Measurements from ENCODE around the gene SLC41A3. TPM values are rescaled to one million over a fixed set of nuclear protein-coding genes. Genes with fewer than 3 reads are reported as not detected.

The SLC41A3 gene
- total and polyA plus RNA-seq, 2 of the 4 experiments (the other 2 are of a cell fraction): 30.5 to 43.5 TPM

DNA sequence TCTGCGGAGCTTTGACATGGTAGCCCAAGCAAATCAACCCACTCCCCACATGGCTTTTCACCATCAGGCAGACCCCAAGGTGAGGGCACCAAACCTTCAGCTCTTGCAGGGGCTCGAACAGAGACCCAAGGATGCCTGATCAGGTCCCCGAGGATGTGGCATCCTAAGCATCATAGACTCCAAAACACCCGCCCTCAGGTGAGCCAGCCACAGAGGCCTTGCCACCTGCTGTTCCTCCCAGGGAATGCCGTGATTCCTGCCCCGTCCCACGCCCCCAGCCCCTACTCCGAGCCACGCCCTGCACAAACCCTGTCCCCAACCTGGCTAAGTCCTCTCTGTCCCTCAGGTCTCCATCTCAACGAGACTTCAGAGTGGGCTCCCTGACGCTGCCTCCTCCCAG lies 34.7 kb upstream of the SLC41A3 start:
- POLR2A ChIA-PET (ENCODE audit: unreplicated experiment): no interaction called here
- 54% methylated on average over 10 of the region's 11 CpGs; no CpG with 5 or more reads in 1 of the 2 experiments for WGBS, 2 experiments (ENCODE audit: extremely low coverage in 2 of 2, insufficient read length in 1 of 2)
- in situ Hi-C loops (cut with MboI; ENCODE audit: low sequenced_read_pairs): loop anchor here (10.0 kb wide), 1 partner anchor 256 kb away; no protein-coding TSS in a partner anchor

More for the DNA sequence above, 34.7 kb upstream of the SLC41A3 start:
- H4K8ac ChIP-seq (ENCODE audit: low read depth in 2 of 2, low read length in 2 of 2): no peak overlapping the region
- no peak overlapping the region for H2AK9ac ChIP-seq (replicated peaks; ENCODE audit: low read depth, low read length, poor library complexity)
- no peak overlapping the region for H3K23ac ChIP-seq (ENCODE audit: low read depth, low read length)
- H2BK120ac ChIP-seq (ENCODE audit: low read depth, low read length): no peak overlapping the region
- TF ChIP-seq CEBPB (IDR thresholded peaks at IDR 0.05; ENCODE audit: low read depth, low read length): no peak
- TF ChIP-seq, protein P1, sequence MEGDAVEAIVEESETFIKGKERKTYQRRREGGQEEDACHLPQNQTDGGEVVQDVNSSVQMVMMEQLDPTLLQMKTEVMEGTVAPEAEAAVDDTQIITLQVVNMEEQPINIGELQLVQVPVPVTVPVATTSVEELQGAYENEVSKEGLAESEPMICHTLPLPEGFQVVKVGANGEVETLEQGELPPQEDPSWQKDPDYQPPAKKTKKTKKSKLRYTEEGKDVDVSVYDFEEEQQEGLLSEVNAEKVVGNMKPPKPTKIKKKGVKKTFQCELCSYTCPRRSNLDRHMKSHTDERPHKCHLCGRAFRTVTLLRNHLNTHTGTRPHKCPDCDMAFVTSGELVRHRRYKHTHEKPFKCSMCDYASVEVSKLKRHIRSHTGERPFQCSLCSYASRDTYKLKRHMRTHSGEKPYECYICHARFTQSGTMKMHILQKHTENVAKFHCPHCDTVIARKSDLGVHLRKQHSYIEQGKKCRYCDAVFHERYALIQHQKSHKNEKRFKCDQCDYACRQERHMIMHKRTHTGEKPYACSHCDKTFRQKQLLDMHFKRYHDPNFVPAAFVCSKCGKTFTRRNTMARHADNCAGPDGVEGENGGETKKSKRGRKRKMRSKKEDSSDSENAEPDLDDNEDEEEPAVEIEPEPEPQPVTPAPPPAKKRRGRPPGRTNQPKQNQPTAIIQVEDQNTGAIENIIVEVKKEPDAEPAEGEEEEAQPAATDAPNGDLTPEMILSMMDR (conservative IDR thresholded peaks at IDR 0.05; ENCODE audit: low read depth, low read length): no peak
- TF ChIP-seq BHLHE40 (IDR thresholded peaks at IDR 0.05; ENCODE audit: low read depth, low read length): no peak
- no peak for TF ChIP-seq MAZ (IDR thresholded peaks at IDR 0.05; ENCODE audit: borderline replicate concordance, low read depth, low read length)
- TF ChIP-seq MXI1 (IDR thresholded peaks at IDR 0.05; ENCODE audit: borderline replicate concordance, low read depth, low read length): no peak
- TF ChIP-seq NFE2L2 (IDR thresholded peaks at IDR 0.05; ENCODE audit: low read depth, low read length): no peak
- no peak for TF ChIP-seq RCOR1 (IDR thresholded peaks at IDR 0.05; ENCODE audit: insufficient replicate concordance, low read length)
- TF ChIP-seq, protein P2, sequence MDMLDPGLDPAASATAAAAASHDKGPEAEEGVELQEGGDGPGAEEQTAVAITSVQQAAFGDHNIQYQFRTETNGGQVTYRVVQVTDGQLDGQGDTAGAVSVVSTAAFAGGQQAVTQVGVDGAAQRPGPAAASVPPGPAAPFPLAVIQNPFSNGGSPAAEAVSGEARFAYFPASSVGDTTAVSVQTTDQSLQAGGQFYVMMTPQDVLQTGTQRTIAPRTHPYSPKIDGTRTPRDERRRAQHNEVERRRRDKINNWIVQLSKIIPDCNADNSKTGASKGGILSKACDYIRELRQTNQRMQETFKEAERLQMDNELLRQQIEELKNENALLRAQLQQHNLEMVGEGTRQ (IDR thresholded peaks at IDR 0.05; ENCODE audit: low read depth, low read length): no peak
- no peak for TF ChIP-seq RAD21 (IDR thresholded peaks at IDR 0.05; ENCODE audit: low read length)
- no peak for TF ChIP-seq RFX5 (IDR thresholded peaks at IDR 0.05; ENCODE audit: low read depth, low read length)
- TF ChIP-seq MAFK (IDR thresholded peaks at IDR 0.05; ENCODE audit: low read depth, low read length): no peak
- no peak for TF ChIP-seq POLR2A (IDR thresholded peaks at IDR 0.05; ENCODE audit: low read depth, low read length)
- H3K9me1 ChIP-seq (ENCODE audit: insufficient read depth, low read length): no peaks in the 10 kb centered on the region
- H2AK5ac ChIP-seq (ENCODE audit: low read depth, low read length): no peak overlapping the region
- H3K36me3 ChIP-seq (ENCODE audit: control insufficient read depth, insufficient read depth, low read length): no peaks in the 10 kb centered on the region
- DNase-seq (no peak), ATAC-seq (ENCODE audit: low read depth) (no peak)
- H4K5ac ChIP-seq (ENCODE audit: low read depth, low read length): no peak overlapping the region
- H3K27me3 ChIP-seq (ENCODE audit: control insufficient read depth, insufficient read depth, low read length): peaks cover 36% of the 10 kb centered on the region
- H3K4me2 ChIP-seq (ENCODE audit: low read depth, low read length): no peak overlapping the region
- H3K79me1 ChIP-seq (ENCODE audit: low read depth in 1 of 2, low read length in 2 of 2): no peaks in the 10 kb centered on the region
- intact Hi-C loops (cut with micrococcal nuclease) (no loop called here), dilution Hi-C loops (cut with HindIII; ENCODE audit: low sequenced_read_pairs, unreplicated experiment) (no loop called here)
- H2AFZ ChIP-seq (replicated peaks; ENCODE audit: low read length, poor library complexity): no peak overlapping the region
- H3K9me3 ChIP-seq (ENCODE audit: control insufficient read depth, insufficient read depth, low read length): 0 out of 2 replicates have a peak, but pooled peaks cover 2% of the 10 kb centered on the region
- H3K27ac ChIP-seq (ENCODE audit: insufficient read depth, low read length): no peak overlapping the region
- H2BK5ac ChIP-seq (ENCODE audit: low read depth, low read length, poor library complexity, severe bottlenecking): no peak overlapping the region
- no peaks in the 10 kb centered on the region for H4K20me1 ChIP-seq (ENCODE audit: insufficient read depth, low read length)
- no peak overlapping the region for H3K18ac ChIP-seq (ENCODE audit: low read depth, low read length)
- no peak overlapping the region for H3K56ac ChIP-seq (ENCODE audit: extremely low read depth, insufficient read depth, low read length)
- H3K4me3 ChIP-seq (ENCODE audit: insufficient read depth, low read depth, low read length): no peak overlapping the region
- H3K4me1 ChIP-seq (ENCODE audit: control insufficient read depth, insufficient read depth, low read length): no peaks in the 10 kb centered on the region
- no peak overlapping the region for H2BK20ac ChIP-seq (ENCODE audit: low read depth, low read length)
- H3K9ac ChIP-seq (ENCODE audit: low read depth, low read length): no peak overlapping the region
- H4K91ac ChIP-seq (ENCODE audit: insufficient read depth, low read depth, low read length): no peak overlapping the region
- no peak overlapping the region for H3K4ac ChIP-seq (ENCODE audit: low read depth, low read length)
- H2BK15ac ChIP-seq (ENCODE audit: low read depth, low read length): no peak overlapping the region
- no TSS peak for BruUV-seq (replicated peaks)
- CTCF ChIA-PET: no interaction called here
- H3K14ac ChIP-seq (replicated peaks; ENCODE audit: low read depth, low read length): no peak overlapping the region

All from IMR-90 (cell line).